Amniotic stem cell (primary cell): ENCODE data around the gene FAM184B.
"Not testable (repeated sequence)": the region's sequence is repeated elsewhere in the genome, so short reads cannot be mapped to it uniquely, and the experiment has no call there.

ENCODE experiments used
- DNase-seq: peaks from one replicate; lab custom pipeline; 2025; lab: John Stamatoyannopoulos, UW

FAM184B gene

GRCh38 chr4:17682222-17682566 lies 99.2 kb downstream of the FAM184B start:
- no peak for DNase-seq

- DNase-seq, result no peak
Observed at GRCh38 chr4:17681281-17682221, 99.9 kb downstream of the FAM184B start.

GRCh38 chr4:17680559-17681280 lies 100.7 kb downstream of the FAM184B start:
- DNase-seq, result no peak

GRCh38 chr4:17670423-17670822 lies 111.0 kb downstream of the FAM184B start:
- DNase-seq, result no peak

- DNase-seq, result no peak
Observed at GRCh38 chr4:17667653-17668201, 113.7 kb downstream of the FAM184B start.

GRCh38 chr4:17667253-17667652 lies 114.2 kb downstream of the FAM184B start:
- DNase-seq, result no peak

GRCh38 chr4:17665852-17666251 lies 115.6 kb downstream of the FAM184B start:
- DNase-seq, result no peak

GRCh38 chr4:17665346-17665745 lies 116.1 kb downstream of the FAM184B start:
- DNase-seq, result no peak

GRCh38 chr4:17664755-17665154 lies 116.7 kb downstream of the FAM184B start:
- no peak for DNase-seq

- DNase-seq, result no peak
Observed at GRCh38 chr4:17662694-17663093, 118.7 kb downstream of the FAM184B start.

GRCh38 chr4:17659196-17659595 lies 122.2 kb downstream of the FAM184B start:
- DNase-seq, result not testable (repeated sequence)

- no peak for DNase-seq
Observed at GRCh38 chr4:17657849-17658248, 123.6 kb downstream of the FAM184B start.

- no peak for DNase-seq
Observed at GRCh38 chr4:17657090-17657489, 124.3 kb downstream of the FAM184B start.

GRCh38 chr4:17654701-17655100 lies 126.7 kb downstream of the FAM184B start:
- DNase-seq, result no peak

- no peak for DNase-seq
Observed at GRCh38 chr4:17650406-17650805, 131.0 kb downstream of the FAM184B start.

- DNase-seq, result no peak
Observed at GRCh38 chr4:17647927-17648326, 133.5 kb downstream of the FAM184B start.

GRCh38 chr4:17647176-17647806 lies 134.1 kb downstream of the FAM184B start:
- DNase-seq, result no peak

GRCh38 chr4:17646693-17647092 lies 134.7 kb downstream of the FAM184B start:
- DNase-seq, result no peak

GRCh38 chr4:17642398-17642783 lies 139.0 kb downstream of the FAM184B start:
- no peak for DNase-seq

- no peak for DNase-seq
Observed at GRCh38 chr4:17639136-17639535, 142.3 kb downstream of the FAM184B start.

- peak; percentile 30 for DNase-seq
Observed at GRCh38 chr4:17636696-17637622, 144.5 kb downstream of the FAM184B start.
